ENCODE data around the gene SUN3.

GRCh38 chr7:48052748-48053147, 23.8 kb upstream of the SUN3 start:
- TF ChIP-seq CTCF (IDR thresholded peaks at IDR 0.05; ENCODE audit: low read depth, low read length), result no peak
- TF ChIP-seq POLR2A (IDR thresholded peaks at IDR 0.05; ENCODE audit: extremely low read depth, insufficient read length), result no peak
- TF ChIP-seq MAX (IDR thresholded peaks at IDR 0.05; ENCODE audit: low read depth, low read length), result no peak

All from NB4 (cell line).